ENCODE measurements around the gene NUCB1. TPM values are rescaled to one million over a fixed set of nuclear protein-coding genes. Genes with fewer than 3 reads are reported as not detected.
A peak's percentile ranks its signal among the peaks of the same experiment; 100 is the strongest.
"Not testable (repeated sequence)": the region's sequence is repeated elsewhere in the genome, so short reads cannot be mapped to it uniquely, and the experiment has no call there.

Gene NUCB1
- total RNA-seq, 1 experiment from 2014 or later, result 142 TPM

DNA sequence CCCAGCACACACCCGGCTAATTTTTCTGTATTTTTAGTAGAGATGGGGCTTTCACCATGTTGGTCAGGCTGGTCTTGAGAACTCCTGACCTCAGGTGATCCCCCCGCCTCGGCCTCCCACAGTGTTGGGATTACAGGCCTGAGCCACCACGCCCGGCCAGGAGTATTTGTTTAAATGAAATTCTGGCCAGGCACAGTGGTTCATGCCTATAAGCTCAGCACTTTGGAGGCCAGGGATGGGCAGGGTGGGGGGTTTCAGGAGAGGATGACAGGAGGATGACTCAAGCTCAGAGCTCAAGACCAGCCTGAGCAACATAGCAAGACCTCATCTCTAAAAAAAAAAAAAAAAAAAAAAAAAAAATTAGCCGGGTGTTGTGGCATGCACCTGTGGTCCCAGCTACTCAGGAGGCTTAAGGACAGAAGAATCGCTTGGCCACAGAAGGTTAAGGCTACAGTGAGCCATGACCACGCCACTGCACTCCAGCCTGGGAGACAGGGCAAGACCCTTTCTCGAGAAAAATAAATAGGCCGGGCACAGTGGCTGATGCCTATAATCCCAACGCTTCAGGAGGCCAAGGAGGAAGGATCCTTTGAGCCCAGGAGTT is 25.2 kb downstream of the NUCB1 start:
- no peaks in the 10 kb centered on the region for H3K9me3 ChIP-seq
- BruUV-seq (replicated peaks), result no TSS peak
- H3K27ac Mint-ChIP-seq (ENCODE audit: unreplicated experiment), result no peak overlapping the region
- no peaks in the 10 kb centered on the region for H3K27me3 ChIP-seq (replicated peaks; ENCODE audit: control insufficient read depth, insufficient read depth, low read length)
- no peaks in the 10 kb centered on the region for H3K9me3 Mint-ChIP-seq (ENCODE audit: unreplicated experiment)
- no peaks in the 10 kb centered on the region for H3K4me1 ChIP-seq
- TF ChIP-seq, protein P1, sequence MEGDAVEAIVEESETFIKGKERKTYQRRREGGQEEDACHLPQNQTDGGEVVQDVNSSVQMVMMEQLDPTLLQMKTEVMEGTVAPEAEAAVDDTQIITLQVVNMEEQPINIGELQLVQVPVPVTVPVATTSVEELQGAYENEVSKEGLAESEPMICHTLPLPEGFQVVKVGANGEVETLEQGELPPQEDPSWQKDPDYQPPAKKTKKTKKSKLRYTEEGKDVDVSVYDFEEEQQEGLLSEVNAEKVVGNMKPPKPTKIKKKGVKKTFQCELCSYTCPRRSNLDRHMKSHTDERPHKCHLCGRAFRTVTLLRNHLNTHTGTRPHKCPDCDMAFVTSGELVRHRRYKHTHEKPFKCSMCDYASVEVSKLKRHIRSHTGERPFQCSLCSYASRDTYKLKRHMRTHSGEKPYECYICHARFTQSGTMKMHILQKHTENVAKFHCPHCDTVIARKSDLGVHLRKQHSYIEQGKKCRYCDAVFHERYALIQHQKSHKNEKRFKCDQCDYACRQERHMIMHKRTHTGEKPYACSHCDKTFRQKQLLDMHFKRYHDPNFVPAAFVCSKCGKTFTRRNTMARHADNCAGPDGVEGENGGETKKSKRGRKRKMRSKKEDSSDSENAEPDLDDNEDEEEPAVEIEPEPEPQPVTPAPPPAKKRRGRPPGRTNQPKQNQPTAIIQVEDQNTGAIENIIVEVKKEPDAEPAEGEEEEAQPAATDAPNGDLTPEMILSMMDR (IDR thresholded peaks at IDR 0.05; ENCODE audit: insufficient read depth in 1 of 2, low read depth in 1 of 2, low read length in 1 of 2, severe bottlenecking in 1 of 2, unreplicated experiment in 1 of 2), result no peak
- no peak overlapping the region for H3K4me3 Mint-ChIP-seq (ENCODE audit: unreplicated experiment)
- no peaks in the 10 kb centered on the region for H3K27me3 Mint-ChIP-seq (ENCODE audit: insufficient read depth, unreplicated experiment)
- H3K4me1 Mint-ChIP-seq (ENCODE audit: low read depth, unreplicated experiment), result no peaks in the 10 kb centered on the region
- no peak overlapping the region for H3K4me3 ChIP-seq (ENCODE audit: low read depth, low read length)
- ChIA-PET POLR2A (interaction anchor here (0.6 to 0.7 kb wide), 2 partner anchors 27 to 40 kb away, joined by 4 read pairs; no protein-coding TSS in a partner anchor), CTCF (interaction anchor here (0.6 kb wide), 1 partner anchor 272 kb away, joined by 4 read pairs; no protein-coding TSS in a partner anchor)
- peaks cover 29% of the 10 kb centered on the region for H3K36me3 Mint-ChIP-seq (ENCODE audit: insufficient read depth, unreplicated experiment)
- intact Hi-C loops (cut with micrococcal nuclease; ENCODE audit: unreplicated experiment), result no loop called here
- no peak for DNase-seq
- H3K36me3 ChIP-seq (ENCODE audit: control insufficient read depth, insufficient read depth, low read length), result no peaks in the 10 kb centered on the region; the same call in 1 of the 2 replicates

GRCh38 chr19:48925890-48926289 is 25.8 kb downstream of the NUCB1 start:
- H3K27me3 Mint-ChIP-seq (ENCODE audit: insufficient read depth, unreplicated experiment); H3K9me3 Mint-ChIP-seq (ENCODE audit: unreplicated experiment); H3K36me3 ChIP-seq (ENCODE audit: control insufficient read depth, insufficient read depth, low read length); H3K4me3 ChIP-seq (ENCODE audit: low read depth, low read length); H3K4me1 ChIP-seq; DNase-seq; intact Hi-C loops (cut with micrococcal nuclease; ENCODE audit: unreplicated experiment); H3K9me3 ChIP-seq; BruUV-seq (replicated peaks); H3K4me1 Mint-ChIP-seq (ENCODE audit: low read depth, unreplicated experiment); H3K27me3 ChIP-seq (replicated peaks; ENCODE audit: control insufficient read depth, insufficient read depth, low read length); H3K27ac Mint-ChIP-seq (ENCODE audit: unreplicated experiment); H3K4me3 Mint-ChIP-seq (ENCODE audit: unreplicated experiment): not testable (repeated sequence)
- H3K36me3 Mint-ChIP-seq (ENCODE audit: insufficient read depth, unreplicated experiment), result peaks cover 26% of the 10 kb centered on the region
- POLR2A ChIA-PET, result interaction anchor here (0.6 kb wide), 1 partner anchor 40 kb away, joined by 4 read pairs; no protein-coding TSS in a partner anchor
- CTCF ChIA-PET, result interaction anchor here (0.6 kb wide), 1 partner anchor 271 kb away, joined by 4 read pairs; no protein-coding TSS in a partner anchor

DNA sequence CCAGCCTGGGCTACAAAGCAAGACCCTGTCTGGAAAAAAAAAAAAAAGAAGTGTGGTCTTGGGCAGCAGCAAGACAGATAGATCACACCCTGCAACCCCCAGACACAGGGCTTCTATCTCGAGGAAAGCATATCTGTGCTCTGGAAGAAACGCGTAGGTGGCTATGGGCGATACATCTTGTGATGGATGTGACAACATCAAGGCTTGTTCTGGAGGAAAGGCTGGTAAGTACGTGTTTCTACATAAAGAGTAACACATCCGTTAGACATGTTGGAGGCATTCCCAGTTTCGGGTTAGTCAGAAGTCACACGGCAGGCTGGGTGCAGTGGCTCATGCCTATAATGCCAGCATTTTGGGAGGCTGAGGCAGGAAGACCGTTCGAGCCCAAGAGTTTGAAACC is 26.8 kb downstream of the NUCB1 start:
- Histone ChIP-seq H3K4me1 (no peaks in the 10 kb centered on the region), H3K4me3 (ENCODE audit: low read depth, low read length) (no peak overlapping the region), H3K27me3 (replicated peaks; ENCODE audit: control insufficient read depth, insufficient read depth, low read length) (no peaks in the 10 kb centered on the region), H3K9me3 (no peaks in the 10 kb centered on the region), H3K36me3 (ENCODE audit: control insufficient read depth, insufficient read depth, low read length) (no peaks in the 10 kb centered on the region)
- H3K9me3 Mint-ChIP-seq (ENCODE audit: unreplicated experiment), result no peaks in the 10 kb centered on the region
- DNase-seq, result no peak
- H3K27me3 Mint-ChIP-seq (ENCODE audit: insufficient read depth, unreplicated experiment), result no peaks in the 10 kb centered on the region
- BruUV-seq (replicated peaks), result no TSS peak
- H3K36me3 Mint-ChIP-seq (ENCODE audit: insufficient read depth, unreplicated experiment), result peaks cover 19% of the 10 kb centered on the region
- POLR2A ChIA-PET, result no interaction called here
- H3K4me3 Mint-ChIP-seq (ENCODE audit: unreplicated experiment), result no peak overlapping the region
- H3K4me1 Mint-ChIP-seq (ENCODE audit: low read depth, unreplicated experiment), result no peaks in the 10 kb centered on the region
- H3K27ac Mint-ChIP-seq (ENCODE audit: unreplicated experiment), result peak overlapping the region; percentile 45
- TF ChIP-seq, protein P1 (IDR thresholded peaks at IDR 0.05; ENCODE audit: insufficient read depth in 1 of 2, low read depth in 1 of 2, low read length in 1 of 2, severe bottlenecking in 1 of 2, unreplicated experiment in 1 of 2), result no peak
- intact Hi-C loops (cut with micrococcal nuclease; ENCODE audit: unreplicated experiment), result no loop called here
- CTCF ChIA-PET, result no interaction called here

DNA sequence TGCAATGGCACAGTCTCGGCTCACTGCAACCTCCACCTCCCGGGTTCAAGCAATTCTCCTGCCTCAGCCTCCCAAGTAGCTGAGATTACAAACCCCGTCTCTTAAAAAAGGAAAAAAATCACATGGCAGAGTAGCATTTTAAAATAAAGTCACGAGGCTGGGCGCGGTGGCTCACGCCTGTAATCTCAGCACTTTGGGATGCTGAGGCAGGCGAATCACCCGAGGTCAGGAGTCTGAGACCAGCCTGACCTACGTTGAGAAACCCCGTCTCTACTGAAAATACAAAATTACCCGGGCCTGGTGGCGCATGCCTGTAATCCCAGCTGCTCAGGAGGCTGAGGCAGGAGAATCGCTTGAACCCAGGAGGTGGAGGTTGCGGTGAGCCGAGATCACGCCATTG is 27.6 kb downstream of the NUCB1 start:
- H3K9me3 Mint-ChIP-seq (ENCODE audit: unreplicated experiment); H3K4me3 Mint-ChIP-seq (ENCODE audit: unreplicated experiment); intact Hi-C loops (cut with micrococcal nuclease; ENCODE audit: unreplicated experiment); H3K36me3 ChIP-seq (ENCODE audit: control insufficient read depth, insufficient read depth, low read length); DNase-seq; H3K9me3 ChIP-seq; H3K27ac Mint-ChIP-seq (ENCODE audit: unreplicated experiment); CTCF ChIA-PET; H3K27me3 Mint-ChIP-seq (ENCODE audit: insufficient read depth, unreplicated experiment); H3K4me3 ChIP-seq (ENCODE audit: low read depth, low read length); H3K4me1 Mint-ChIP-seq (ENCODE audit: low read depth, unreplicated experiment); H3K4me1 ChIP-seq; BruUV-seq (replicated peaks); H3K27me3 ChIP-seq (replicated peaks; ENCODE audit: control insufficient read depth, insufficient read depth, low read length): not testable (repeated sequence)
- peaks cover 14% of the 10 kb centered on the region for H3K36me3 Mint-ChIP-seq (ENCODE audit: insufficient read depth, unreplicated experiment)
- POLR2A ChIA-PET, result interaction anchor here (0.6 kb wide), 2 partner anchors 59 to 132 kb away, joined by 5 to 6 read pairs; no protein-coding TSS in a partner anchor
